GM21786 (cell line): ENCODE results near the gene RORC.

Source experiments
- ATAC-seq: cut with Tn5 transposase; IDR thresholded peaks from one replicate; pipeline ENCODE4 v1.9.1; 2021; ENCODE audit not compliant: unreplicated experiment

The RORC gene

DNA sequence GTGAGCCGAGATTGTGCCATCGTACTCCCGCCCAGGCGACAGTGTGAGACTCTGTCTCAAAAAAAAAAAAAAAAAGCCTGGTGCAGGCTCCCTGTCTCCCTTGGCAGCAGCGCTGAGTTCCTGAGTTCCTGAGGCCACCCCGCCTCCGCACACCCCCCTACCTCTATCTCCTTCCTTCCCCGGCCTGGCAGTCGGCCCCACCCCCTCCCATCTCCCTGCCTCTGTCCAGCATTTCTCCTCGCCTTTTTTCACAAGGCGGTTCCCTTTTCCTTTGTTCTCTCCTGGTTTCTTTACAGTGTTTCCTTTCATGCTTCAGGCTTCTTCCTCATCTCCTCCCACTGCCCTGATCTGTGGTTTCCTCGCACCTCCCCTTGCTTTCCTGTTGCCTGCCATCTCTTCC lies 2.7 kb downstream of the RORC start:
- no peak for ATAC-seq

- ATAC-seq: no peak
These were observed 3.7 kb downstream of the RORC start for GRCh38 chr1:151827853-151828252.

- no peak for ATAC-seq
These were observed 5.6 kb downstream of the RORC start for GRCh38 chr1:151825751-151826660.

- ATAC-seq: no peak
These were observed 6.4 kb downstream of the RORC start for GRCh38 chr1:151825204-151825603.

- ATAC-seq: no peak
These were observed 8.4 kb downstream of the RORC start for GRCh38 chr1:151823175-151823574.

DNA sequence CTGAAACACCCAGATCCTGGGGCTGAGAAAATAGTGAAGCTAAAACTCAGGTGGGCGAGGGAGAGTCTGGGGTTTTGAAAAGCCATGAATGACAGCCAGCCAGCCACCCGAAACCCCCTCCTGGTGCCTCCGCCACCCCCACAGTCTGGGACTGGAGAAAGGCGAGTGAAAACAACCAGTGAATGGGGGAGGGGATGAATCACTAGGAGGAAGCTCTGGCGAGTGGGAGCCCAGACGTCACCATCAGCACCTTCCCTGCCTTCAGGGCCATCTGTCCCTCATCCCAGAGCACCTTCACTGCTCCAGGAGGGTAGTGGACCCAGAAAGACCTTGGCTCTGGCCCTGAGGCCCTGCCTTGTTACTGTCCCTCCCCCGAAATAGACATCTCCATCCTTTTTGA lies 9.2 kb downstream of the RORC start:
- ATAC-seq: no peak

GRCh38 chr1:151820940-151821339 lies 10.7 kb downstream of the RORC start:
- ATAC-seq: no peak

DNA sequence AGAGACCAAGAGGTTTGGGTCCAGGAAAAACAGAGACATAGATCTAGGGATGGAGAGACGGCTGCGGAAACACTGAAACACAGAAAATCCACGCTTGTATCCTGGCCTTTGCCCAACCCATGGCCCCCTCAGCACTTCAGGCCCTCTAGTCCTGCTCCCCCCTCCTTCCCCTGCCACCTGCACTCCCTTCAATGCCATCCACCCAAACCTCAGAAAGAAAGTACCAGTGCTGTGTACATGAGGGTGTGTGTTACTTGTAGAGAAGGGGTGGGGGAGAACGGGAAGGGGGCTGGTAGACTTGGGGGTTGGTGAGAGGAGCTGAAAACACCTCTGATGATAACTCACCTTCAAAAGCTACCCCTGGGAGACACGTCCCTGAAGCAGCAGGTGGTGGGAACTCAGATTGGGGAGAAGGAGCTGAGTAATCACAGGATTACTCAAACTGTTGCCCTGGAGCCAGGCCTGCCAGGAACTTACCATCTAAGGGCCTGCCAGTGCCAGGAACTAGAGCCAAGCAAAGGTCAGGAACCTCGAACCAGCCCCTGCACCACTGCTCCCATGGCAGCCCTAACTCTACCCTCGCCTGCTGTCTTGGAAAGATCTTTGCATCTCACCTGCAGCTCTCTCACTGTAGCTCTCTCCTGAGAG lies 11.5 kb downstream of the RORC start:
- no peak for ATAC-seq

- ATAC-seq: no peak
These were observed 12.3 kb downstream of the RORC start for GRCh38 chr1:151819227-151819835.

DNA sequence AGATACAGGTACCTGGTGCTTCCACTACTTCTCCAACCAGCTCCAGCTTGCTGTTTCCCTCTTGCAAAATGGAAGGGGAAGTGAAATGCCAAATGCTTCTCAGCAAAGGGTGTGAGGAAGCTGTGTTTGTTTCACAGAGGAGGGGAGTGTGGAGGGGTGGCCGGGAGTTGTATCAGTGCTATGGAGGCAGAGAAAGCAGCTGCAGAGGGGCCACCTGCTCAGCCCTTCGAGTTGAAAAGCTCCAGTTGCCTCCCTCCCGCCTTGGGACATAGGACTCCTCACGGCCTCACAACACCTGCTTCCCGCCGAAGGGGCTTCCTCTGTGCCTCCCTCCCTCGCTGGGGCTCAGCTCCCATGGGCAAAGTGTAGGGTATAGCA lies 14.3 kb downstream of the RORC start:
- ATAC-seq: no peak

DNA sequence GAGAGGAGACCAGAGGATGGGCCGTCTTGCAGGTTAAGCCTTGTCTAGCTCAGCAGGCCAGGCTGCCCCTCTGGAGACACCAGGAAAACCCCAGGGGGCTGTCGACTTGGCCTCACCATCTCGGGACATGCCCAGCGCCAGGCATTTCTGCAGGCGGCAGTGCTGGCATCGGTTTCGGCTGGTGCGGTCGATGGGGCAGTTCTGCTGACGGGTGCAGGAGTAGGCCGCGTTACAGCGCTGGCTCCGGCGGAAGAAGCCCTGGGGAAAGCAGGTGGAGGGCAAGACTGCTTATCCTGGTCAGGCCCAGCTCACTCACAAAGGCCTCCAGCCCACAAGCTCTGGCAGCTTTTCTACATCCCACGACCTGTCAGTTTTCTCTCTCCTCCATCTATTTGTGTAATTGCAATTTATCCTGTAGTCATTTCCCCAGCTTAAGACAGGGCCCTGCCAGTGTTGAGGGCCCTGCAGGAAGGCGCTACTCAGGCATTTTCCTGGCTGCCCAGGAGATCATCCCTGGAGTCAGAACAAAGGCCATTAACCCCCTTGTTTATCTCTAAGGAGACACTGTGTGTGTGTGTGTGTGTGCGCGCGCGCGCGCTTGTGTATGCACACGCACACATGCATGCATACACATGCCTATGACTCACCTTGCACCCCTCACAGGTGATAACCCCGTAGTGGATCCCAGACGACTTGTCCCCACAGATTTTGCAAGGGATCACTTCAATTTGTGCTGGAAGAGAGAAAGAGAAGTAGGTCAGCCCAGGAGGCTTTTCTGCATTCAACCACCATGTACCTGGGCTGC lies 14.9 kb downstream of the RORC start:
- ATAC-seq: no peak

GRCh38 chr1:151815716-151816327 lies 15.8 kb downstream of the RORC start:
- no peak for ATAC-seq

DNA sequence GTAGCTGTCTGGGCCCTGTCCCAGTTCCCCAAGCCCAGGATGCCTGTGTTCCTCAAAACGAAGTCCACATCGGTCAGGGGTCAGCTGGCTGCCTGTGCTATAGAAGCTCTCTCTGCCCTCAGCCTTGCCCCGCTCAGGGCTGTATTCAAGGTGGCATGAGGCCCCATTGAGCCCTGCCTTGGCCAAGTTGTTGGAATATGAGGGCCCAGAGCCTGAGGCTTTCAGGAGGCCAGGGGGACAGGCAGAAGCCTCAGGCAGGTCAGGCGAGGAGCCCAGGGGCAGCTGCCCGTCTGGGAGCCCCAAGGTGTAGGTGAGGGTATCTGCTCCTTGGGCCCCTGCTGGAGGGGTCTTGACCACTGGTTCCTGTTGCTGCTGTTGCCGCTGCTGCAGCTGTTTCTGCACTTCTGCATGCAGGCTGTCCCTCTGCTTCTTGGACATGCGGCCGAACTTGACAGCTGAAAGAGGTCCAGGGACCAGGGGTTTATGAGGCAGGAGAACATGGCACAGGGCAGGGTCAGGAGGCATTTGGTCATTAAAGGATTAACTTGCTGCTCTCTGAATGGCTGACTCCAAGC lies 16.5 kb downstream of the RORC start:
- no peak for ATAC-seq

DNA sequence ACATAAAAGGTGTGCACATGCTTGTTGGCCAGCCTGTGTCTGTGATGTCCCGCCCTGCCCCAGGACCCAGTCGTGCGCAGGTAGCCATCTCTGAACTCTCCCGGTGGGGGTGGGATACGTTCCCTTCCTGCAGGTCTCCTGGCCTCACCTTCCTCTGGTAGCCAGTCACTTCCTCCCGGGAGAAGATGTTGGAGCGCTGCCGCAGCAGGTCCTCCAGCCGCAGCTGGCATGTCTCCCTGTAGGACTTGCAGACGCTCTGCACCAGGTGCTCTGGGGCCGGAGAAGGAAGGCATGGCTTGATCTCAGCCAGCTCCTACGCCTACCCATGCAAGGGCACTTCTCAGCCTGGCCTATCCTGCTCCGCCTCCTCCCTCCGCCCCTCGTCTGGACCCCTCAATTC lies 17.2 kb downstream of the RORC start:
- no peak for ATAC-seq

GRCh38 chr1:151813271-151813977 lies 18.2 kb downstream of the RORC start:
- no peak for ATAC-seq

DNA sequence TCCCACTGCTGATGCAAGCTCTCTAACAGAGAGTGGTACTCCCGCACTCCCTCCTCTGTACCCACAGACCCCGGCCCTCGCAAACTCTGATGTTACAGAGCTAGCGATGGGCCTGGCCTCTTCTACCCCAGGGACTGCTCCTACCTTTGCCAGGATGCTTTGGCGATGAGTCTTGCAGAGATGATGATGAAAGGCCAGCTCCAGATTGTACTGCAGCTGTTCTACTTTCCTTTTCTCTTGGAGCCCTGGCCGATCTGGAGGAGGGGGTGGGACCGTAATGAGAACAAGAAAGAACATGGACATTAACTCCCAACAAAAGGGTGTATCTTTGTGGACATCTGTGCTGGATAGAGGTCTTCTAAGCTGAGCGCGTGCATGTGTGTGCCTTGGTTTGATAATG lies 20.4 kb downstream of the RORC start:
- ATAC-seq: no peak

DNA sequence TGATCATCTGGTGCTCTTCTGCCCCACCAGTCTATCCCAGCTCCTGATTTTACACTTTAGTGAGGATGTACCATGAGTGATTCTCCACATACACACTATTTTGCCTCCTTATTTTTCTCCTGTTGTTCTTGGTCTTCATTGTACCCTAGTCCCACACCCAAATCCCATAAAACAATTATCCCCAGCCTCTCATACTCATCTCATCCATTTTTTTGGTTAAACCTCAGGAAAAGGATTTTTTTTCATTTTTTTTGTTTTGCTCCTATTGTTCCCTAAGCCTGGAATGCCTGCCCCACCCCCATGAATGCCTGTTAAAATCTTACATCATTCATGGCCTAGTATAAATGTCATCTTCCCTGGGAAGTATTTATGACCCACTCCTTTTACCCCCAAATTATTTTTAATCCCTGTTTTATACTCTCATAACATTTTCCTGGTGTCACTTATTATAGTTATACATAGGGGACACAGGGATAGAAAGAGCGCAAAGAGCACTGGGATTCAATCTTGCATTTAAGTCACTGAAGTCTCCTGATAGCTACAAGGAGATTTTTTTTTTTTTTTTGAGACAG lies 21.5 kb downstream of the RORC start:
- ATAC-seq: no peak

- no peak for ATAC-seq
These were observed 22.2 kb downstream of the RORC start for GRCh38 chr1:151809290-151809984.

DNA sequence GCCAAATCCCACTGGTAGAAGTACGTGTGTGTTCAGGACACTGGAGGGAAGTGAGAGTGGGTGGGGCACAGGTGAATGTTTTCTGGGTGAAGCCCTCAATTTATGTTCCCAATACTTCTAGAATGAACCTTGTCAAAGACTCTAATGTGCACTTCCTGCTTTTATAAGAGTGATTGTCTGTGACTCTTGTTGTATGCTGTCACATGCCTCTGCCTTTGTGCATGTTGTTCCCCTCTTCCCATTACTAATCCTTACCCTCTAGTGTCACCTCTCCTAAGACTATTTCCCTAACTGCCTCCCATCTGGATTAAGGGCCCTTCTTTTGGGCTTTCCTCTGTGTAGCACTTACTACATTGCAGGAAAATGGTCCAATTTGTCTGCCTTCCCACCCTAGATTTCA lies 23.8 kb downstream of the RORC start:
- no peak for ATAC-seq
